NCI-H82 treated with DMSO at 0.1 percent for 48 hours (cell line): ENCODE results near the gene GSTO2.

Experiments
- DNase-seq: peaks from one replicate; lab custom pipeline; 2025; ENCODE audit not compliant: unreplicated experiment; lab: John Stamatoyannopoulos, UW

Gene GSTO2

GRCh38 chr10:104324931-104325330 lies 55.9 kb downstream of the GSTO2 start:
- DNase-seq, result no peak

GRCh38 chr10:104325436-104326435 lies 56.8 kb downstream of the GSTO2 start:
- DNase-seq, result no peak

- DNase-seq, result no peak
These were observed 58.1 kb downstream of the GSTO2 start for GRCh38 chr10:104326991-104327610.

- no peak for DNase-seq
These were observed 59.0 kb downstream of the GSTO2 start for GRCh38 chr10:104327745-104328645.

GRCh38 chr10:104328646-104328895 lies 59.6 kb downstream of the GSTO2 start:
- no peak for DNase-seq

- DNase-seq, result no peak
These were observed 60.1 kb downstream of the GSTO2 start for GRCh38 chr10:104328896-104329710.

GRCh38 chr10:104329735-104330134 lies 60.8 kb downstream of the GSTO2 start:
- no peak for DNase-seq

- DNase-seq, result no peak
These were observed 61.5 kb downstream of the GSTO2 start for GRCh38 chr10:104330168-104331110.

- no peak for DNase-seq
These were observed 62.3 kb downstream of the GSTO2 start for GRCh38 chr10:104331208-104331838.

GRCh38 chr10:104332243-104333031 lies 63.5 kb downstream of the GSTO2 start:
- no peak for DNase-seq

- no peak for DNase-seq
These were observed 64.2 kb downstream of the GSTO2 start for GRCh38 chr10:104333032-104333727.

GRCh38 chr10:104333728-104334373 lies 64.9 kb downstream of the GSTO2 start:
- no peak for DNase-seq

GRCh38 chr10:104334561-104334960 lies 65.6 kb downstream of the GSTO2 start:
- no peak for DNase-seq

- DNase-seq, result no peak
These were observed 66.1 kb downstream of the GSTO2 start for GRCh38 chr10:104334965-104335650.

GRCh38 chr10:104336821-104337467 lies 68.0 kb downstream of the GSTO2 start:
- DNase-seq, result no peak

GRCh38 chr10:104337521-104337984 lies 68.6 kb downstream of the GSTO2 start:
- DNase-seq, result no peak
